Measurements from ENCODE around the gene SLC38A2.

GRCh38 chr12:46374310-46374709, 1.7 kb upstream of the SLC38A2 start:
- no peak for TF ChIP-seq NFYB (CRISPR knock-in tag; conservative IDR thresholded peaks at IDR 0.05; ENCODE audit: low read depth)
- no peak for TF ChIP-seq ZNF396 (CRISPR knock-in tag; IDR thresholded peaks at IDR 0.05; ENCODE audit: borderline replicate concordance)
- TF ChIP-seq ZNF512 (CRISPR knock-in tag; IDR thresholded peaks at IDR 0.05; ENCODE audit: borderline replicate concordance): no peak
